HCT116 (cell line): Measurements from ENCODE around the gene BNIP5. TPM values are rescaled to one million over a fixed set of nuclear protein-coding genes. Genes with fewer than 3 reads are reported as not detected.

Experiments used
- ATAC-seq: fragments of 200-7000 bp; cut with Tn5 transposase; 2 replicates; pipeline ENCODE4 v1.9.1; 2020; ENCODE audit warnings: mild to moderate bottlenecking, moderate library complexity
- BruUV-seq: library from RNA; stranded (reverse); fragments of 400-500 nt; replicated peaks from 2 replicates; lab custom pipeline; 2021; lab: Mats Ljungman, UMichigan
- CTCF ChIA-PET: fragments of 300-600 bp; sonication (Branson Sonifier 250); formaldehyde crosslinking; loops from one replicate; lab custom pipeline; 2021; ENCODE audit warnings: antibody characterized with exemption; lab: Charles Lee
- POLR2A ChIA-PET: fragments of 300-600, 350-600 bp; sonication (Branson Sonifier 250); formaldehyde crosslinking; loops from one replicate; lab custom pipeline; 2021; ENCODE audit warnings: antibody characterized with exemption; lab: Charles Lee
- RAD21 ChIA-PET, 2 experiments: fragments of 300-600 bp; sonication (Branson Sonifier 250); formaldehyde crosslinking; loops; one replicate each; lab custom pipeline; 2023; ENCODE audit warnings: low total read pairs in 2 of 2; ENCODE audit not compliant: uncharacterized antibody in 2 of 2, unreplicated experiment in 2 of 2, low non-redundant PET in 1 of 2; lab: Charles Lee
- DNase-seq: peaks from one replicate; pipeline ENCODE4 v3.0.0-alpha.2; 2010; ENCODE audit warnings: low read depth, low spot score
- H2AFZ ChIP-seq: fragments of 200-600 bp; shearing (Covaris generic), sonication (generic); 2 replicates; pipeline ENCODE4 v1.6.1; 2017; ENCODE audit warnings: low read depth, mixed run types, mixed read lengths, antibody characterized with exemption, low read length; ENCODE audit not compliant: poor library complexity, severe bottlenecking
- H3K27ac ChIP-seq: 2 replicates; pipeline ENCODE4 v1.5.1; 2012; ENCODE audit warnings: low read depth, low read length
- H3K27me3 ChIP-seq: fragments of 200-600 bp; sonication (generic); 2 replicates; pipeline ENCODE4 v1.6.1; 2016; ENCODE audit warnings: mixed run types, low read length, mixed read lengths; ENCODE audit not compliant: insufficient read depth
- H3K36me3 ChIP-seq, 2 experiments: fragments of 200-500 bp in 1 of 2; fragments of 200-600 bp in 1 of 2; sonication (Bioruptor generic) in 1 of 2; sonication (generic) in 1 of 2; 2 replicates each; pipeline versions ENCODE4 v1.5.1 to v1.6.1; 2014 to 2016; ENCODE audit warnings: low read length in 2 of 2, inconsistent platforms in 1 of 2, mixed read lengths in 1 of 2, mixed run types in 1 of 2; ENCODE audit not compliant: insufficient read depth in 2 of 2, control insufficient read depth in 1 of 2
- H3K4me1 ChIP-seq, 2 experiments: fragments of 200-600 bp in 1 of 2; sonication (generic) in 1 of 2; 2 replicates each; pipeline versions ENCODE4 v1.5.1 to v1.6.1; 2012 to 2017; ENCODE audit warnings: low read length in 2 of 2, inconsistent platforms in 1 of 2, mild to moderate bottlenecking in 1 of 2, mixed read lengths in 1 of 2, mixed run types in 1 of 2, moderate library complexity in 1 of 2; ENCODE audit not compliant: insufficient read depth in 2 of 2, control insufficient read depth in 1 of 2
- H3K4me2 ChIP-seq: fragments of 200-600 bp; sonication (generic); 2 replicates; pipeline ENCODE4 v1.6.1; 2017; ENCODE audit warnings: mixed run types, low read length, mixed read lengths
- H3K4me3 ChIP-seq, 2 experiments: fragments of 200-600 bp in 1 of 2; sonication (generic) in 1 of 2; replicated peaks in 1 of 2; 2 replicates each; pipeline ENCODE4 v1.5.1; 2011 to 2016; ENCODE audit warnings: low read length in 2 of 2, control low read depth in 1 of 2, low read depth in 1 of 2, mild to moderate bottlenecking in 1 of 2, mixed read lengths in 1 of 2, mixed run types in 1 of 2
- H3K79me2 ChIP-seq: fragments of 200-600 bp; sonication (generic); 2 replicates; pipeline ENCODE4 v1.6.1; 2017; ENCODE audit warnings: mild to moderate bottlenecking, mixed run types, low read length, moderate library complexity, mixed read lengths; ENCODE audit not compliant: insufficient read depth
- H3K9ac ChIP-seq: fragments of 200-600 bp; sonication (generic); 2 replicates; pipeline ENCODE4 v1.6.1; 2016; ENCODE audit warnings: low read length, mixed read lengths
- H3K9me2 ChIP-seq: fragments of 200-600 bp; sonication (generic), shearing (Covaris generic); 2 replicates; pipeline ENCODE4 v1.6.1; 2017; ENCODE audit warnings: mixed run types, mild to moderate bottlenecking, moderate library complexity; ENCODE audit not compliant: insufficient read depth
- H3K9me3 ChIP-seq, 2 experiments: fragments of 200-500 bp in 1 of 2; fragments of 200-600 bp in 1 of 2; sonication (Bioruptor generic) in 1 of 2; sonication (generic) in 1 of 2; 2 replicates each; pipeline ENCODE4 v1.6.1; 2014 to 2017; ENCODE audit warnings: low read length in 2 of 2, mixed read lengths in 2 of 2, inconsistent platforms in 1 of 2, low read depth in 1 of 2, mild to moderate bottlenecking in 1 of 2, mixed run types in 1 of 2, moderate library complexity in 1 of 2; ENCODE audit not compliant: control insufficient read depth in 1 of 2, insufficient read depth in 1 of 2
- H4K20me1 ChIP-seq: fragments of 200-600 bp; sonication (generic), shearing (Covaris generic); 2 replicates; pipeline ENCODE4 v1.6.1; 2017; ENCODE audit warnings: mixed run types, mild to moderate bottlenecking, moderate library complexity; ENCODE audit not compliant: insufficient read depth
- CEBPB ChIP-seq: IDR thresholded peaks from 2 replicates; pipeline ENCODE4 v1.6.1; 2012; ENCODE audit warnings: low read depth
- EGR1 ChIP-seq: IDR thresholded peaks from 2 replicates; pipeline ENCODE4 v1.6.1; 2012; ENCODE audit warnings: low read depth
- ELF1 ChIP-seq: IDR thresholded peaks from 2 replicates; pipeline ENCODE4 v1.6.1; 2012; ENCODE audit warnings: low read depth, borderline replicate concordance
- EZH2 ChIP-seq: fragments of 200-600 bp; sonication (generic); IDR thresholded peaks from 2 replicates; pipeline ENCODE4 v1.6.1; 2017; ENCODE audit warnings: antibody characterized with exemption, mixed run types
- FOSL1 ChIP-seq: IDR thresholded peaks from 2 replicates; pipeline ENCODE4 v1.6.1; 2012; ENCODE audit warnings: low read depth
- RAD21 ChIP-seq: IDR thresholded peaks from 2 replicates; pipeline ENCODE4 v1.6.1; 2012; ENCODE audit warnings: low read depth, mild to moderate bottlenecking
- REST ChIP-seq: IDR thresholded peaks from 2 replicates; pipeline ENCODE4 v1.6.1; 2012; ENCODE audit warnings: low read depth
- SIN3A ChIP-seq: IDR thresholded peaks from 2 replicates; pipeline ENCODE4 v1.6.1; 2012; ENCODE audit warnings: low read depth
- SRF ChIP-seq: IDR thresholded peaks from 2 replicates; pipeline ENCODE4 v1.6.1; 2012; ENCODE audit warnings: low read depth
- ZBTB33 ChIP-seq: IDR thresholded peaks from 2 replicates; pipeline ENCODE4 v1.6.1; 2011; ENCODE audit warnings: mild to moderate bottlenecking, low read length, moderate library complexity; ENCODE audit not compliant: insufficient replicate concordance; ENCODE audit errors: extremely low read depth
- ZNF274 ChIP-seq: fragments of 200-500 bp; sonication (Bioruptor generic); IDR thresholded peaks from 2 replicates; pipeline ENCODE4 v1.6.1; 2014; ENCODE audit warnings: mild to moderate bottlenecking, low read depth, low read length, inconsistent platforms
- intact Hi-C: fragments of 100-400 bp; cut with micrococcal nuclease; formaldehyde crosslinking; loops from 2 replicates; pipeline ENCODE4 v1.10.0; 2022
- total RNA-seq: library from RNA; stranded (reverse); gene quantifications from one replicate; pipeline ENCODE4 v1.2.1, GENCODE V29; 2021; ENCODE audit not compliant: unreplicated experiment

Gene BNIP5
- total RNA-seq, 1 experiment from 2014 or later = not detected

- POLR2A ChIA-PET = no interaction called here
- Histone ChIP-seq H3K27me3 (no peaks in the 10 kb centered on the region), H4K20me1 (no peaks in the 10 kb centered on the region), H3K4me2 (no peak overlapping the region), H3K9ac (no peak overlapping the region), H3K9me2 (no peaks in the 10 kb centered on the region), H3K79me2 (no peaks in the 10 kb centered on the region), H3K36me3 (no peaks in the 10 kb centered on the region), H2AFZ (no peak overlapping the region), H3K4me3 (no peak overlapping the region), H3K9me3 (no peaks in the 10 kb centered on the region), H3K27ac (no peak overlapping the region), H3K4me1 (peaks cover 0 to 20% of the 10 kb centered on the region in 2 experiments; a peak in 3 of 4 replicates)
- ATAC-seq = no peak
- no peak for DNase-seq
- no peak for TF ChIP-seq REST
- TF ChIP-seq ZNF274 = no peak
- no peak for TF ChIP-seq CEBPB
- TF ChIP-seq RAD21 = no peak
- TF ChIP-seq ZBTB33 = no peak
- TF ChIP-seq SIN3A = no peak
- TF ChIP-seq ELF1 = no peak
- no peak for TF ChIP-seq EZH2
- no peak for TF ChIP-seq FOSL1
- no peak for TF ChIP-seq SRF
- TF ChIP-seq EGR1 = no peak
- RAD21 ChIA-PET = no interaction called here
- BruUV-seq = no TSS peak
- CTCF ChIA-PET = interaction anchor here (4.2 kb wide), 1 partner anchor 9 kb away, joined by 36 read pairs; no protein-coding TSS in a partner anchor
- intact Hi-C loops = no loop called here
These were observed 44.5 kb downstream of the BNIP5 start for GRCh38 chr6:36292170-36292569.
